ENCODE measurements around the gene DCC.

DCC gene

DNA sequence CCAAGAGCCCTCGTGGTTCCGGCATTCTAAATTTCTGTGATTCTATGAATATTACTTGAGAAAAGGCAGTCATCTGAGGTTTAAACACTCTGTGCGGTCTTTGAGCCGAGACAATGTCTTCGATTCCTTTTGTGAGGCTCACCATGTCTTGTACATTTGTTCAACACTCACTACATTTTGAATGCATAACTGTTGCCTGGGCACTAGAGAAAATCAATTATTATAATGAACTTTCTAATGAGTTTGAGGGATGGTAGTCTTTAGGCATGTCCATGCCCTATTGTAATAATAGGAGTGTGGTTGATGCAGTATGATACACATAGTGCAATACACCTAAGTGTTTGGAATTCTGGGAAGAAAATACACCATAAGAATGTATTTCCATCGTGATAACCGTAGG, 1181.1 kb downstream of the DCC start:
- H3K9me3 ChIP-seq (ENCODE audit: control insufficient read depth, low read length) = no peaks in the 10 kb centered on the region
- no peak overlapping the region for H3K4me3 ChIP-seq (ENCODE audit: low read depth, low read length)
- no peak overlapping the region for H3K9ac ChIP-seq
- TF ChIP-seq, protein P1, sequence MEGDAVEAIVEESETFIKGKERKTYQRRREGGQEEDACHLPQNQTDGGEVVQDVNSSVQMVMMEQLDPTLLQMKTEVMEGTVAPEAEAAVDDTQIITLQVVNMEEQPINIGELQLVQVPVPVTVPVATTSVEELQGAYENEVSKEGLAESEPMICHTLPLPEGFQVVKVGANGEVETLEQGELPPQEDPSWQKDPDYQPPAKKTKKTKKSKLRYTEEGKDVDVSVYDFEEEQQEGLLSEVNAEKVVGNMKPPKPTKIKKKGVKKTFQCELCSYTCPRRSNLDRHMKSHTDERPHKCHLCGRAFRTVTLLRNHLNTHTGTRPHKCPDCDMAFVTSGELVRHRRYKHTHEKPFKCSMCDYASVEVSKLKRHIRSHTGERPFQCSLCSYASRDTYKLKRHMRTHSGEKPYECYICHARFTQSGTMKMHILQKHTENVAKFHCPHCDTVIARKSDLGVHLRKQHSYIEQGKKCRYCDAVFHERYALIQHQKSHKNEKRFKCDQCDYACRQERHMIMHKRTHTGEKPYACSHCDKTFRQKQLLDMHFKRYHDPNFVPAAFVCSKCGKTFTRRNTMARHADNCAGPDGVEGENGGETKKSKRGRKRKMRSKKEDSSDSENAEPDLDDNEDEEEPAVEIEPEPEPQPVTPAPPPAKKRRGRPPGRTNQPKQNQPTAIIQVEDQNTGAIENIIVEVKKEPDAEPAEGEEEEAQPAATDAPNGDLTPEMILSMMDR (IDR thresholded peaks at IDR 0.05) = no peak
- H3K27me3 ChIP-seq (ENCODE audit: control insufficient read depth, insufficient read depth, low read length) = no peaks in the 10 kb centered on the region
- no peak overlapping the region for H3K27ac ChIP-seq
- H3K36me3 ChIP-seq (ENCODE audit: control insufficient read depth, insufficient read depth, low read length) = no peaks in the 10 kb centered on the region
- H3K79me2 ChIP-seq = no peaks in the 10 kb centered on the region
- no peaks in the 10 kb centered on the region for H3K4me1 ChIP-seq
- no peak overlapping the region for H2AFZ ChIP-seq
- no peak overlapping the region for H3K4me2 ChIP-seq (ENCODE audit: low read length)

DNA sequence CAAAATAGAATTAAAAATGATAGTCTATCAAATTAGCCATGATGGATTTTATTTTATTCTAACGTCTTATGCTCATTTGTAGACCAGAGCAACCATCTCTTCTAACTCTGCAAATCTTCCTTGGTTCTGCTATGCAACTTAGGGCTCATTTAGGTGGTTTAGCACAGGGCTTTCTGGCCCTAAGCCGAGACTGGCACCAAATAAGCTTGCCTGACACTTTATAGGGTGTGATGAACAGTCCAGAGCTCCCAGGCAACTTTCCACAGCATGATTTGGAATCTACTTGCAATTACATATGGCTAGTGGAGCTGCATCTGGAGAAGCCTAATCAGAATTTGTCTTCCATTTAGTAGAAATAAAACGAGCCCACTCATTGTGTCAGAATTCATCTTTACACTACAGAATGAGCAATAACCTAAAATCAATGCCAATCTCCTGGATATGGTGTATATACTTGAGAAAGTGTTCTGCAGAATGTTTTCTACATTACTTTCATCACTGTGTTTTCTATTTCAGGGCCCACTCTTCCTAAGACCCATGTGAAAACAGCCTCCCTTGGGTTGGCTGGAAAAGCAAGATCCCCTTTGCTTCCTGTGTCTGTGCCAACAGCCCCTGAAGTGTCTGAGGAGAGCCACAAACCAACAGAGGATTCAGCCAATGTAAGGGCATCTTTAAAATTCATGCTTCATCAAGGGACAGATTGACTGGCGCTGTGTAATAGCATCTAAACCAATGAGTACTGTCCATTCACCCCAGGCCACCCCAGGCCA, 1186.3 kb downstream of the DCC start:
- H3K36me3 ChIP-seq (ENCODE audit: control insufficient read depth, insufficient read depth, low read length) = no peaks in the 10 kb centered on the region
- H3K4me3 ChIP-seq (ENCODE audit: low read depth, low read length) = no peak overlapping the region
- TF ChIP-seq, protein P1 (IDR thresholded peaks at IDR 0.05) = no peak

DNA sequence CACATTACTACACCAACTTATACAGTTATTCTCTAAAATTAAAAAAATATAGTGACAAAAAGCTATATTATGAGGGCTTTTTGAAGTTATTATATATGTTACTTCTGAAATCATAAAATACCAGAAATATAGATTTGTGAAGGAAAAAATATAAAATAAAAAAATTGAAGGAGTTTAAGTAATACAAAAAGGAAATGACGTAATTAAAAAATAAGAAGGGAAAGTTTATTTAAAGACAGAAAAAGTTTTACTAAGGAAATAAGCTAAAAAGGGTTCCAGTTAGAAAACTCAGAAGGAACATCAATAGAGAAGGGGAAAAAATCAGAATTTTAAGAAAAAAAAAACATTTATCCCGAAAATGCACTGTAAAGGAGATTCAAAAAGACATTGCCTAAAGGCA, 1187.4 kb downstream of the DCC start:
- Histone ChIP-seq H3K36me3 (ENCODE audit: control insufficient read depth, insufficient read depth, low read length) (no peaks in the 10 kb centered on the region), H3K9ac (no peak overlapping the region), H2AFZ (no peak overlapping the region), H3K4me1 (no peaks in the 10 kb centered on the region), H3K27me3 (ENCODE audit: control insufficient read depth, insufficient read depth, low read length) (no peaks in the 10 kb centered on the region), H3K27ac (no peak overlapping the region), H3K79me2 (no peaks in the 10 kb centered on the region), H3K4me2 (ENCODE audit: low read length) (no peak overlapping the region), H3K4me3 (ENCODE audit: low read depth, low read length) (no peak overlapping the region), H3K9me3 (ENCODE audit: control insufficient read depth, low read length) (no peaks in the 10 kb centered on the region)
- TF ChIP-seq, protein P1 (IDR thresholded peaks at IDR 0.05) = no peak

More for the DNA sequence above, 1186.3 kb downstream of the DCC start:
- Histone ChIP-seq H3K9ac (no peak overlapping the region), H3K4me2 (ENCODE audit: low read length) (no peak overlapping the region), H3K27me3 (ENCODE audit: control insufficient read depth, insufficient read depth, low read length) (no peaks in the 10 kb centered on the region), H3K79me2 (no peaks in the 10 kb centered on the region), H2AFZ (no peak overlapping the region), H3K9me3 (ENCODE audit: control insufficient read depth, low read length) (no peaks in the 10 kb centered on the region), H3K4me1 (no peaks in the 10 kb centered on the region), H3K27ac (no peak overlapping the region)

DNA sequence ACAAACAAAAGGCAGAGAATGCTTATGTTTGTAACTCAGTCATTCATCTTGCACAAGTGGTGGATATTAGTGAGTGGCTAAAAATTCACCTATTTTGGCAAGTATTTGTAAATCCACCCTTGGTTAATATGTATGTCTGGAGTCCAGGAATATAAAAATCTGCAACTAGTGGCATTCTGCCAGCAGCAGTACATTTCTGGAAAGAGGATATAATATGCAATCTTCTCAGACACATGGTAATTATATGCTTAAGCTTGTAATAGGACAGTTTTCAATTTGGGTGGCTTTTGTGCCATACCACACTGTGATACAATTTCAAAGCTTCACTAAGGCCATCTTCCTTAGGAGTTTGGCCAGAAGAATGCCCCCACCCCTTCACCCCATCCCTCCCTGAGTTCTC, 1191.2 kb downstream of the DCC start:
- Histone ChIP-seq H3K79me2 (no peaks in the 10 kb centered on the region), H3K36me3 (ENCODE audit: control insufficient read depth, insufficient read depth, low read length) (no peaks in the 10 kb centered on the region), H3K9ac (no peak overlapping the region), H3K4me2 (ENCODE audit: low read length) (no peak overlapping the region), H3K27ac (no peak overlapping the region), H3K27me3 (ENCODE audit: control insufficient read depth, insufficient read depth, low read length) (no peaks in the 10 kb centered on the region), H3K4me3 (ENCODE audit: low read depth, low read length) (no peak overlapping the region), H3K4me1 (no peaks in the 10 kb centered on the region), H2AFZ (no peak overlapping the region), H3K9me3 (ENCODE audit: control insufficient read depth, low read length) (no peaks in the 10 kb centered on the region)
- TF ChIP-seq, protein P1 (IDR thresholded peaks at IDR 0.05) = no peak

DNA sequence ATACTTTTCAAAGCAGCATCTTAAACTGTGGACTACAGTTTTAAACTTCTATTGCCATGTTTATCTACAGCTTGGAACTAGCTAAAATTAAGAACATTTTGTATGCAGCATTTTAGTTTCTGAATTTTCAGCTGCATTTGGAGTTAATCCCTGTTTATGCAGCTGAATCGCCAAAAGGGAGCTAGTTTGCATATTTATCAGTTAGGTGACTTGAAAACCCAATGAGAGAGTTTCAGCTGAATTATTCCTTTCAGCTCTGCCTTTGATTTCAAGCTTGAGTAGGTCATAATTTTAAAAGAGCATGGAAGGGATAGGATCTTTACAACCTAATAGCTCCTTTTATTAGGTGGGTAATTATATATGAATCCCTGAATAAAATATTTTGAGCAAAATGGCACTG, 1191.9 kb downstream of the DCC start:
- TF ChIP-seq, protein P1 (IDR thresholded peaks at IDR 0.05) = no peak
- H3K27ac ChIP-seq = no peak overlapping the region
- H3K79me2 ChIP-seq = no peaks in the 10 kb centered on the region
- no peak overlapping the region for H3K9ac ChIP-seq
- H3K4me3 ChIP-seq (ENCODE audit: low read depth, low read length) = no peak overlapping the region
- H3K27me3 ChIP-seq (ENCODE audit: control insufficient read depth, insufficient read depth, low read length) = no peaks in the 10 kb centered on the region
- no peak overlapping the region for H2AFZ ChIP-seq
- H3K9me3 ChIP-seq (ENCODE audit: control insufficient read depth, low read length) = no peaks in the 10 kb centered on the region
- H3K36me3 ChIP-seq (ENCODE audit: control insufficient read depth, insufficient read depth, low read length) = no peaks in the 10 kb centered on the region
- no peak overlapping the region for H3K4me2 ChIP-seq (ENCODE audit: low read length)
- no peaks in the 10 kb centered on the region for H3K4me1 ChIP-seq
